Endometrium (tissue), 2 donors: ENCODE data around the gene DMD.

Experiments used
- FAIRE-seq: peaks from 2 replicates; lab custom pipeline; 2012; peaks lifted over from hg19 to GRCh38; lab: Jason Lieb, UNC
- donor health status: control.
- donor health status: control.

The DMD gene

DNA sequence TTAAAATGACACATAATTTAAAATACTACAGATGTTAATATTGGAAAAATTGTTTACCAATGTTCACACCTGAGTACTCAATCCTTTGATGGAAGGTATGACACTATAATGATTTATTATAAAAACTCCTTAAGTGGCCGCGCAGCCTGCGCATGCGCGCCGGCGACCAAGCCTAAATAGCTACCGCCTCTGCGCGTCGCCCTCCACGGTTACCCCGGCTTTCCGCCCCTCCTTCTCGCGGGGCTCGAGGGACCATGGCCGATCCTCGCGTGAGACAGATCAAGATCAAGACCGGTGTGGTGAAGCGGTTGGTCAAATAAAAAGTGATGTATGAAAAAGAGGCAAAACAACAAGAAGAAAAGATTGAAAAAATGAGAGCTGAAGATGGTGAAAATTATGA, 170.2 kb downstream of the DMD start:
- no peak for FAIRE-seq

DNA sequence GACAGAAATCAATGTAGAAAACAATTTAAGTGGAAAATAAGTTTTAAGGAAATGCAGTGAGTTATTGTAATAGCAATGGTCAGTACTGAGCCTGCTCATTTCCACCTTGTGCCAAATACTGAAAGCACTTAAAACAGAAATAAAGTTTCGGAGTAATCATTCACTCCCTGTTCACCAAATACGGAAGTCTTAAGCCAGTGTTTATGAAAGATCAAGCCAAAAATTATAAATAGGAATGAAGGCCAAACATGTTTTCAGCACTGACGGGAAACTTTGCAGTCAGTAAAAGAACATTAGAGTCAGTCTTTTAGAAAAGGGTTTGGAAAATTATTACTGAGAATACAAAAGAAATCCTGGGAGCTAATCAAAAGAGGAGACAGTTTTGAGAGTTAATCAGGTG, 178.6 kb downstream of the DMD start:
- no peak for FAIRE-seq

DNA sequence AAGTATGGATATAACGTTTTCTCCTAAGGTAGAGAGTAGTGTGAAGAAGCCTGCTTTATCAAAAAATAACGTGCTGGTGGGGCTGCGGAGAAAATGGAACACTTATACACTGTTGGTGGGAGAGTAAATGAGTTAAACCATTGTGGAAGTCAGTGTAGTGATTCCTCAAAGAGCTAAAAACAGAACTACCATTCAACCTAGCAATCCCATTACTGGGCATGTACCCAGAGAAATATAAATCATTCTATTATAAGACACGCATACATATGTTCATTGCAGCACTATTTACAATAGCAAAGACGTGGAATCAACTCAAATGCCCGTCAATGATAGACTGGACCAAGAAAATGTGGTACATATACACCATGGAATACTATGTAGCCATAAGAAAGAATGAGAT, 196.4 kb downstream of the DMD start:
- FAIRE-seq: no peak

DNA sequence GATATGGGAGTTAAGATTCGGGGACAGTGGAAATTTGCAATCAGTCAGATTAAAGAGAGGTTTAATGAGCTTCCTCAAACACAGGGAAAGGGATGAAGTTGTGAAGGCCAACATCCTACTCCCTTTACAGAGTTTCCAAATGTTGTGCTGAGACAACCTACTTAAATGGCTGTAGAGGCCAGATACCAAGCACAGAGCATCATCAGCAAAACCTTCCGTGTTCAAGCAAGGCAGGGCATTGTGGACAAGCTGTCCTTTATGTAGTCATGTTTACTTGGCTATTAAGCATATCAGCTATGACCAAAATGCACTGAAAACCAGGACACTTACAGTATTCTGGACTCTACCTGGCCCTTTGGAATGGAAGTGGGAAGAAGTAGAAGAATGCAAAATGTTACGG, 197.3 kb downstream of the DMD start:
- FAIRE-seq: no peak

DNA sequence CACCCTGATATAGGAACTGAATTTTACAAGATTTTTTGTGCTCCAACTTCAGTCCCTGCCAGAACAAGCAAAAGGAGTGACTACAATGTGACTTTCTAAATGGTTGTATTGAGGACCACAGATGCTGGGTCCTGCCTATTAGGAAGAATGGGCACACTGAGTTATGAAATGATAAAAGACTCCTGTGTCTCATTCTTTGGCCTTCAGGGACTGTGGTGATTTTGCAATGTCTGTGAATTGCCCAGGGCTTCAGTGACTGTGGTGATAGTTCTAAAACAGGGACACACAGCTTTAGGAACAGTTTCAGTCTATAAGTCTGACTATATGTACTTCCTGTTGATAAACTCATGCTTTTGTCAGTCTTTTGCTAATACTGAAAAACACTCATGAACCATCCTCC, 210.2 kb downstream of the DMD start:
- no peak for FAIRE-seq

DNA sequence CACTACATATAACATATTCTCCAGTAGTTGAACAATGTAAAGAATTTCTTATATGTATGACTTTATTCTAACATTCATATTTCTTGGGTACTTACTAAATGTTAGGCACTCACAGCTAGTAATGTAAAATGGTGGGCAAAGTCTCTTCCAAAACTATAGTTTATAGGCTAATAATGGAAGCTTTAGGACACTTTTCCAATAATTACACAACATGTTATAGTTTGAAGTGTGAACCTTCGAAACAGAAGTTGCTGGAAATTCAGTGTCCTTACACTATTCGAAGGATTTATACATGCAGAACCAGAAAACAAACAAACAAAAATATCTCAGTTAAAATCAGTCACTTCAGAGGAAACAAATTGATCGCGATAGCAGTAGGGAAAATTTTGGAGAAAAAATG, 212.6 kb downstream of the DMD start:
- FAIRE-seq: no peak

DNA sequence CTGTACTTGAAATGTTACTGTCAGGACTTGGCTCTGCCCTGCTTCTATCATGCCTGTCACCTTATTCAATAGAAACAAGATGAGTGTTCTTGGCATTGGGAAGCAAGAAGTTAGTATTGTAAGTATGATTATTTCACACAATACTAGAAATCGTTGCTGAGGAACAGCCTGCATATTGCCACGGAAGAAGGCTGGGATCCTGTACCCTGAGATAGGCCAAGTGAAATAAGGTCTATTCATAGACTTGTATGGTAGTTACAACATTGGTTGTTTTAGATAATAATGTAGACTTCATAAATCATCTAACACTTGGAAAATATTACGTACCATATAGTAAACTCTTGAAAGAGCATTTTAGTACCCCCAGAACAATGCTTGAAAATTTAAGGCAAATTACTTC, 215.9 kb downstream of the DMD start:
- FAIRE-seq: no peak

DNA sequence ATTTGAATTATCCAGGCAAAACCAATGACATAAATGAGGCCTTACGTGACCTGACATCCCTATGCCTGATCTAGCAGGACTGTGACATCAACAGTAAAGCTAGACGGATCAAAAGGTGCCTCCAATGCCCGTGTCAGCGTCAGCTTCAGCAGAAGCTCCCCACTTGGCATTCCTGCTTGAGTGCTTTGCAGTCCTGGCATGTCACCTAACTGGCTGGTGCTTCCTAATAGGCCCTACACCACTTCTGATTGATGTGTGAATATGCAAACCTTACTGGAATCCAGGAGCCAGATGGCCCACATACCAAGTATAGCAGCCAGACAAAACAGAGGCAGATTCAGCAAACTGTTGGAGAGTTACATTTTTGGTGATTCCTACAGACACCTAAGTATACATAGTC, 224.2 kb downstream of the DMD start:
- no peak for FAIRE-seq

DNA sequence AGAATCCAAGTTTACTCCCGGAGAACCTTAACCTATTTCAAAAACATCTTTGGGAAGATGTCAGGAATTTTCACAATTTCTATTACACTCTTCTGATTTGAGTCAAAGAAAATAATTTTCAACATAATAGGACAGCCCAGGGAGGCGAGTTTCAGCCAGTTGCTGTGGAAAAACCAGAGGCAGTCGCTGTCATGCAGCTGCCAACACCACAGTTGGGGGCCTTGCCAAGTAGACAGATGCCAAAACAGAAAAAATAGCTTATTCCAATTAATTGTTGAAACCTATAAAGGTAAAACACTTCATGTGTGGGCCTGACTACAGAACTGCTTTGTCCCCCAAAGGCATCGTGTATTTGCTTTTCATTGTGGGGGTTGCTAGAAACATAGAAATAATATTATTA, 225.8 kb downstream of the DMD start:
- no peak for FAIRE-seq

DNA sequence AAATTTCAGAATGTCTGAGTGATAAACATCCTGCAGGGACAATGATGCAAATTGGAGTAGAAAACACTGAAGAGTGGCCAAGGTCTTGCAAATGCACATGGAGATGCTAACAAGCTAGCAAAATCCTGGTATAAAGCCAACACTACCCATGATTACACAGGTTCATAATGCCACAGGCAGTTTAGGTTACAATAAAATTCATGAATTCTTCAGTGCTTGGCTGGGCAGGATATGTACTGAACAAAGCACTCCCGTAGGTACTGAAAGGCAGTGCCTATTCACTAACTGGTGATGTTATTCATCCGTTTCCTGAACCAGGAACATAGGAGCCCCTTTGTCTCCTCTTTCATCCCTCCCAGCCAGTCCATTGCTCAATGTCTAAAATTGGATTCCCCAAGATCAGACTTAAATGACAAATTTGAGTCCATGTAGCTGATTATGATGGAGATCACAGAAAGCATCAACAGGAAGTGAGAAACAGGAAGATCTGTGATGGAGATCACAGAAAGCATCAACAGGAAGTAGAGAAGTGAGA, 244.5 kb downstream of the DMD start:
- FAIRE-seq: no peak

DNA sequence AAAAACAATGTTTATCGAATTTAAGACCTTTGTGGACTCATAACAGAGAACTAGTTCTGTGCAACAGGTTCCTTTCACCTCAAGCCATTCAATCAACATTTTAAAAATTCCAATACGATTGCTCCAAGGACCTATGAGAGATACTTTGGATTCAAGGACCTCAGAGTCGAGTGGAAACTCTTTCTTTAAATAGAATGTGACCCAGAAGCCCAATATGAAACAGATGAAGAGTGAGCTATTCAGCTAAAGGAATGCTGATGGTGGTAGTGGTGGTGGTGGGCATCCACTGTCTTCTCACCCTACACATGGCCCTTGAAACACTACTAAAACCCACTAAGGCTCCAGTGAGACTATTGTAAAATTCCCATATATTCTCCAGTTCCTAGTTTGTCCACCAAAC, 257.2 kb downstream of the DMD start:
- FAIRE-seq: no peak

DNA sequence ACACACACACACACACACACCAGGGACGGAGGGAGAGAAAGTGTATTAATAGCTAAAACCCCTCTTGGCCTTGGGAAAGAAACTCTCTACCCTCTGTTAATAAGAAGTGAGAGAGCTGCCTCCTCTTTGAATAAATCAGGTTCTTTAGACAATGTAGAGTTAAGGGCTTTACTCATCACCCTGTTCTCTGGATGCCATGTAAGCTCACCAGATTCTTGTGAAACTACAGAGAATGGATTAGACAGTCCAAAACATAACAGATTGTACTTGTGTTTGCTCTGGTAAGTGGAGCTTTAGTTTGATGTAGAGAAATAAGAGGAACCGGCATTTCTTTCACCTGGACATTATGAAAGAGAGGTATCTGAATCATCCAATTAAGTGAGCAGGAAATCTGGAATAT, 263.2 kb downstream of the DMD start:
- FAIRE-seq: no peak

DNA sequence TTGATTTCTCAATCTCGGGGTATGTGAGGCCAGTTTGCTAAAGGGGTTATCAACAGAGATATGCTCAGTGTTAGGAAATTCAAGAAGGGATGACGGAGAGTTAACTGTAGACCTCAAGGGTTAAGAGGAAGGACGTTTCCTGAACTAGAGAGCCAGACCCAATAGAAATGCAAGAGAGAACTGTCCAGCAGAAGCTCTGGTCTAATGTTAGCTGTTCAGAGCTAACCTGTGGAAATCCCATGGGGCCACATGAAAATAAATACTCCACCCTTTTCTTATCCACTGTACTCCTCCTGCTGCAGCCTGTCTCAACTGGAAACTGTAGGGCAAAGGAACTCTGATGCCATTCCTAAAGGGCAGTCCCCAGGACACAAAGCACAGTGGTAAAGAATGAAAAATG, 274.3 kb downstream of the DMD start:
- no peak for FAIRE-seq

DNA sequence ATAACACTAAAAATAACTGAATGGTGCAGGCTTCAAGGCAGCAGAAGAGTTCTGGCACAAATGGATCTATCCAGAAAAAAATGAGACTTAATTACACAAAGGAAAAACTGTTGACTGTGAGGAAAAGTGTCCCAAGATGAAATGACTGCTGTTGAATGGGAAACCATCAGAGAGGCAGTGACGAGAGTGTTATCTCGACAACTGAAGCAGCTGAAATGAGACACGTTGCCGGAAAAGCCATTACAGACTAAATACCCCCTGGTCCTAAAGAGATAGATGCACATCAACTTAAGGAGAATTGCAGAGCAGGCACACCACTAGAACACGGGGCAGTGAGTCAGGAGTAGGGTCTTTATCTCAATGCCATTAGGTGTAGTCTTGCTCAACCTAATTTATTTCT, 277.8 kb downstream of the DMD start:
- FAIRE-seq: no peak

DNA sequence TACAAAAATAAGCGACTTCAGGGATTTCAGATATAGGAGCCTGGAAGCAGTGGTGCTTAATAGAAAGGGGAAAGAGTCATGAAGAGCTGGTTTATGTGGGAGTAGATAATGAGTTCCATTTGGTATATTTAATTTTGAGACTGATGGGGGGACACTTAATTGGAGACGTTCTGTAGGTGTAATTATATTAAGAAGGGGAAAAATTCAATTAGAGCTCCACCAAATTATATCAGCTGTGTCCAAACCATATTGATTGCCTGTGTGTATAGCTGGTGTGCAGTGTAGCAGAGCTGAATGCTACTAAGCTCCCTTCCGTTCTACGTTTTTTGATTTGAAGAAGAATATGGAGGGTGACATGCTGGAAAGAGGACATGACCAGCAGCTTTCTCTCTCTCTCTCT, 282.3 kb downstream of the DMD start:
- no peak for FAIRE-seq

DNA sequence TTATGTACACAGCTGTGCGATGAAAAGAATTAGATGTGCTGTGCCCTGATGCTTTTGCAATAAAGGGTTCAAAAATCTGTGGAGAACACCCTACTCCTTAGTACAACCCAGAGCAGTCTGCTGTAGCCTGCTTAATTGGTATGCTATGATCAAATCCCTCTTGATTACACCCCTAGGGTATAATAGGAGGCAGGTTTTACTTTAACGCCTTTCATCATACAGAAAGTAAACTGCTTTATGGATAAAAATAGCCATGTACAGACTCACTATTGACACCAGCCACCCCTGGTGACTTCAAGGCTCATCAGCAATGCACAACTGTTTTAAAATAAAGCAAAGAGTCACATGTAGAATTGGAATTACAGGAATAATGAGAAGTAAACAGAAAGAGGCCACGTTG, 315.3 kb downstream of the DMD start:
- FAIRE-seq: no peak

DNA sequence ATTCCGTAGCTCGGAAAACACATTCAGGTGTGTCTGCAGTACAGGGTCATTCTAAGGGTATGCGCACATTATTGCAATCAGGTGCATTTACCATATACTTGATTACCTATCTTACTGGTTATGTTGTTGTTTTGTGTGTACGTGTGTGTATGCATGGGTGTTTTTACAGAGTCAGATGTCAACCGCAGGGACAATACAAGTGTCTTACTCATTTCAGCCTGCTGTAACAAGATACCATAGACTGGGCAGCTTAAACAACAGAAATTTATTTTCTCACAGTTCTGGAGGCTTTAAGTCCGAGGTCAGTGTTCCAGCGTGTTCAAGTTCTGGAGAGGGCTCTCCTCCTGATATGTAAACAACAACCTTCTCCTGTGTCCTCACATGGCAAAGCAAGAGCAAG, 316.7 kb downstream of the DMD start:
- FAIRE-seq: no peak

DNA sequence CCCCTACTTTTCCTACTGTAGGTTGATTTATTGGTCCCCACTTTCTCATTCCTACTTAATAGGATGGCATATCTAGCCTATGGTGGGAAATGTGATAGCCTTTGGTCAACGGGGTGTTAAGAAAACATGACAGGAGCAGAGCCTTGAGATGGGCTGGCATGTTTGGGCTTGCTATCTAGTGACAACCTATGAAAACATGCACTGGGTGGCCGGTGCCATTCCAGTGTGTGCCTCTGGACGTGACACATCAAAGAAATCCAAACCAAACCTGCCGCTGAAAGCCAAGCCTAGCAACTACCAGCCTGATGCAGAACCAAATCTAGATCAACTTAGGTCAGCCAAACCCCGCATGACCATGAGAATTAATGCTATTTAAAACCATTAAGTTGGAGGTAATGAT, 317.6 kb downstream of the DMD start:
- FAIRE-seq: no peak

DNA sequence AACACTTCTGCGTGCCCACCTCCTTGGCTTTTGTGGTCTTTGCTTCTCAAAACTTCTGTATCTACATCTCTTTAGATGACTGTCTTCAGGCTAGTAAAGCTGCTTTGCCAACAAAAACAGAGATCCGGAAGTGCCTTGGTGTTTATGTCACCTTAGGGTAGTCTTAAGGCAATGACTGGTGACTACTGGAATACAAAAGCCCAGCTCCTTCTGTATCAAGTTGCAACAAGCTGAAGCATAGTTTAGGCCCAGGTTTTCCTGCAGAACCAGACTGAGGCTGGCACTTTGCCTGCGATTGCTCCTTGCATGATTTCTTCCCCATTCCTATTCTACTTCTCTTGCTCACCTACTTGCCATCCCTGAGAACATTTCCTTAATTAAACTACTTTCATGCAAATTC, 333.8 kb downstream of the DMD start:
- FAIRE-seq: no peak

DNA sequence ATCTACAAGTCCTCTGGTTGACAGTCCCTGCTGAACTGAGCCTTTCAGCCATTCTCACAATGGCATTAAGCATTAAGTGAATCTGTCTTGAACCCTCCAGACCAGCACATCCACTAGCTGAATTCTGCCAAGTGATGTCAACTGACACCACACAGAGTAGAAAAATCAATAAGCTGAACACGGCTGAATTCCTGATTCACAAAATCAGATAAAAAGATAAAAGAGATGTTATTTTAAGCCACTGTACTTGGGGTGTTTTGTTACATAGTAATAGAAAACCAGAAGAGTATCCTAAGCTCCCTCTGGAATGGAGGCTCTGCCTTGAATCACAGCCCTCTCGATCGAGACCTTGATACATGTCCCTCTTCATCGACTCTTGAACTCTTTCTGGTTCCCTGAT, 336.5 kb downstream of the DMD start:
- no peak for FAIRE-seq

DNA sequence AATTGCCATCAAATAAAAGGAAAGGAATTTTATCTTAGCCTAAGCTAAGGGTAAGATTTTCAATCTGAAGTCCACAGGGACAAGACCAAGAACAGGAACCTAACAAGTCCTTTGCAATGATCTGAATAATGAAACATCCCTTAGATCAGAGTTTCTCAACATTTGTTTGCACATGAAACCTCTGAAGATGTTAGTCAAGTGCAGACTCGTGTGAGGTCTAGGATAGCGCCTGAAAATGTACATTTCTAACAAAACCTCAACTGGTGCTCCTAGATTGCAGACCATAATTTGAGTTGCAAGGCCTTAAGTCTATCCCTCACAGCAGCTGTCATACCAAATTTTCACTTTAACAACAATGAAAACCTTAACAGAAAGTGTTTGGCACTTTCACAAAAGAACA, 337.6 kb downstream of the DMD start:
- no peak for FAIRE-seq

DNA sequence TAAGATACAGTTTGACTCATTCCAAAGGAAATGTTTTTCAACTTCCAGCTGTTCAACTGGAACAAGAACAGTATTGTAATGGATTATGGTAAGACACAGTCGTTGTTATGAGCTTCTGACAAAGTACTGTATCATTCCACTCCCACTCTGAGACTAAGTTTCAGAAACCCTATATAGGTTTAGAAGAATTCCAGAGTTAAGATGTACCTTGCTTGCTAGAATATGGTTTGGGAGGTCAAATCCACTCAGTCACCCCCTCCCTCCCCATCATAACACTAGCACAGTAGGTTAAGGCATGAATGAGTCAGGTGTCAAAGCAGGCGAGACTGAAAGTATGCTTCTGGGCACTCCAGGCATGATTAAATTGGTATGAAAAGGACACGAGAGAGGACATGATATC, 339.7 kb downstream of the DMD start:
- FAIRE-seq: no peak

DNA sequence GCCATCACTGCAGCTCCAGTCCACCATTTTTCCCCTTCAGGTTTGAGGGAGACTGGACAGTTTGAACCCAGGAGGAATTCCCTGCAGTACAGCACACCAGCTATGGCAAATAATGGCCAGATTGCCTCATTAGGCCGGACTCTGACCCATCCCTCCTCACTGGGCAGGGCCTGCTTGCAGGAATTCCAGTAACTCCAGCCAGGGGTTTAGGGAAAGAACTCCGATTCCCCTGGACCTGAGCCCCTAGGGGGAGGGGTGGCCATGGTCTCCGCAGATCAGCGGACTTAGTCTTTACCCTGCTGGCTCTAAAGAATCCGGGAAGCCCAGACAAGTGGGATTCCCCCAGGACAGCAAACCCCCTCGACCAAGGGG, 342.8 kb downstream of the DMD start:
- FAIRE-seq: no peak

DNA sequence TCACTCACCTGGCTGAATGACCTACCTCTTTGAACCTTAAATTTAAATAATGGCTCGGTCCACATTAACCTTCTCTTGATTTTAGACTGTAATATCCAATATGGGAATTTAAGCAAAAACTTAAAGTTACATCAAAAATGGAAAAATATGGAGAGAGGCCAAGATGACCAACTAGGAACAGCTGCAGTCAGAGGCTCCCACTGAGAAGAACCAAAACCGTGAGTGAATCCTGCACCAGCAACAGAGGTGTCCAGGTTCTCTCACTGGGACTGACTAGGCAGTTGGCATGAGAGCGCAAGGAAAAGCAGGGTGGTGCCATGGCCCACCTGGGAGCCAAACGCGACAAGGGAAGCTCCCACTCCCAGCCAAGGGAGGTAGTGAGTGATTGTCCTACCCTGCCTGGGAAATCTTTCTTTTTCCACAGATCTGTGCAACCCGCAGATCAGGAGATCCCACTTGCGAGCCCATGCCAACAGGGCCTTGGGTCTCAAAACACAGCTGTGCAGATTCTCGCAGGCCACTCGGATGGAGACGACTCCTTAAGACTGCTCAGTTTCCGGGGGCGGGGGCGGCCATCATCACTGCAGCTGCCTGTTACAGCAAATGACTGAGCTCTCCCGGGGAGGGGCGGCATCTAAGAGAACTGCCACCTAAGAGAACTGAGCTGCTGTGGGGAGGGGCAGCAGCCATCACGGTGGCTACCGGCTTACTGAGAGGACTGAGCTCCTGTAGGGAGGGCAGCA, 343.4 kb downstream of the DMD start:
- no peak for FAIRE-seq

DNA sequence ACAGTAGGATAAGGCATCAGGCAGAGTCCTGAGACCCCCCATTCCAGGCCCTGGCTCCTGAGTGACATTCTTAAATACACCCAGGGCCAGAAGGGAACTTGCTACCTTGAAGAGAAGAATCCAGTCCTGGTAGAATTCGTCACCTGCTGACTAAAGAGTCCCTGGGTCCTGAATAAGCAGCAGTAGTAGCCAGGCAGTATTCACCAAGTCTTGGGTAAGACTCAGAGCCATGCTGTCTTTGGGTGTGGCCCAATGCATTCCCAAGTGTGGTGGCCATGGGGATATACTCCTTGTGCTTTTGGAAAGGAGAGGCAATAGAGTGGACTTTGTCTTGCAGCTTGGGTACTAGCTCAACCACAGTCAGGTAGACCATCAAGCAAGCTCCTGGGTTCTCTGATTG, 359.1 kb downstream of the DMD start:
- FAIRE-seq: no peak
